Brain microvascular endothelial cell (primary cell): ENCODE measurements around the gene FFAR2.

Source experiments
- DNase-seq: peaks from one replicate; pipeline ENCODE4 v3.0.0-alpha.2; 2020
- H3K27ac ChIP-seq: fragments of 250-450 bp; sonication (Bioruptor Pico); 2 replicates; pipeline ENCODE4 v1.5.1; 2020; ENCODE audit warnings: mild to moderate bottlenecking, moderate library complexity
- H3K27me3 ChIP-seq: fragments of 250-450 bp; sonication (Bioruptor Pico); replicated peaks from 2 replicates; pipeline ENCODE4 v1.5.1; 2020; ENCODE audit warnings: mild to moderate bottlenecking
- H3K36me3 ChIP-seq: fragments of 250-450 bp; sonication (Bioruptor Pico); replicated peaks from 2 replicates; pipeline ENCODE4 v1.5.1; 2020; ENCODE audit warnings: mild to moderate bottlenecking
- H3K4me3 ChIP-seq: 2 replicates; pipeline ENCODE4 v1.5.1; 2011; ENCODE audit warnings: low read depth, mild to moderate bottlenecking, control low read depth, low read length, moderate library complexity
- in situ Hi-C: cut with HindIII; loops from 2 replicates; pipeline ENCODE4 v1.10.0; 2017; ENCODE audit warnings: low sequenced_read_pairs, low pct_ligation_motif_present
- TF ChIP-seq, protein P1 (sequence below): IDR thresholded peaks from 2 replicates; pipeline ENCODE4 v1.5.1; 2011; ENCODE audit warnings: low read depth, mild to moderate bottlenecking, moderate library complexity, low read length, control low read depth, inconsistent platforms; ENCODE audit errors: missing control alignments

The FFAR2 gene

DNA sequence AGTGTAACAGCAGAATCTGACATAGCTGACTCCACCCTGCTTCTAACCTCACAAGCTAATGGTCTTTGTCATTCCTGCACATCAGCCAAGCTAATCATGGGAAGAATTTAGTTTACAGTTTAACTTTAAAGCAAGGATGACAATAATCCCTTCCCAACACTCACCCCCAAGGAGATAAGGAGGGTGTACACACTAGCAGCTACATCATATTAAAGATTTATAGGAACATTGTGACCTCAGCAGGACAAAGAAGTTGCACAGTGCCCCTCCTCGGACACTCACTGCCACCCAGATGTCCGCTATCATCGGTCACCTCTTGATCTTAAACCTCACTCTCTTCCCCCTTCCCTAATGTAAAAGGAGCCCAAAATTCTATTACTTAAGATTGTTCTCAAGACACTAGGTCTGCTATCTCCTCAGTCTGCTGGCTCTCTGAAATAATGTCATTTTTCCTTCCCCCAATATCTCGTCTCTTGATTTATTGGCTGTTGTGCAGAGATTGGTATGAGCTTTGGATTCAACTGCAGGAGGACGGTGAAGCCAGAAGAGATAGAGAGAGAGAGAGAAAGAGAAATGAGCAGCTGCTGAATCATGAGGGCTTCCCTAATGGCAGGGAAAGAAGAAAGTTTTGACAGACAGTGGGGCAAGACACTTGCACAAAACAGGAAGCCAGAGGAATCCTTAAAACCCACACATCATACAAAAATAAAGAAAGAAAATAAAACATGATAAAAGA is 17.5 kb upstream of the FFAR2 start:
- H3K4me3 ChIP-seq, result no peak overlapping the region
- no peaks in the 10 kb centered on the region for H3K36me3 ChIP-seq
- no peak overlapping the region for H3K27ac ChIP-seq
- no peak for DNase-seq
- in situ Hi-C loops, result no loop called here
- TF ChIP-seq, protein P1, sequence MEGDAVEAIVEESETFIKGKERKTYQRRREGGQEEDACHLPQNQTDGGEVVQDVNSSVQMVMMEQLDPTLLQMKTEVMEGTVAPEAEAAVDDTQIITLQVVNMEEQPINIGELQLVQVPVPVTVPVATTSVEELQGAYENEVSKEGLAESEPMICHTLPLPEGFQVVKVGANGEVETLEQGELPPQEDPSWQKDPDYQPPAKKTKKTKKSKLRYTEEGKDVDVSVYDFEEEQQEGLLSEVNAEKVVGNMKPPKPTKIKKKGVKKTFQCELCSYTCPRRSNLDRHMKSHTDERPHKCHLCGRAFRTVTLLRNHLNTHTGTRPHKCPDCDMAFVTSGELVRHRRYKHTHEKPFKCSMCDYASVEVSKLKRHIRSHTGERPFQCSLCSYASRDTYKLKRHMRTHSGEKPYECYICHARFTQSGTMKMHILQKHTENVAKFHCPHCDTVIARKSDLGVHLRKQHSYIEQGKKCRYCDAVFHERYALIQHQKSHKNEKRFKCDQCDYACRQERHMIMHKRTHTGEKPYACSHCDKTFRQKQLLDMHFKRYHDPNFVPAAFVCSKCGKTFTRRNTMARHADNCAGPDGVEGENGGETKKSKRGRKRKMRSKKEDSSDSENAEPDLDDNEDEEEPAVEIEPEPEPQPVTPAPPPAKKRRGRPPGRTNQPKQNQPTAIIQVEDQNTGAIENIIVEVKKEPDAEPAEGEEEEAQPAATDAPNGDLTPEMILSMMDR, result no peak
- no peaks in the 10 kb centered on the region for H3K27me3 ChIP-seq

DNA sequence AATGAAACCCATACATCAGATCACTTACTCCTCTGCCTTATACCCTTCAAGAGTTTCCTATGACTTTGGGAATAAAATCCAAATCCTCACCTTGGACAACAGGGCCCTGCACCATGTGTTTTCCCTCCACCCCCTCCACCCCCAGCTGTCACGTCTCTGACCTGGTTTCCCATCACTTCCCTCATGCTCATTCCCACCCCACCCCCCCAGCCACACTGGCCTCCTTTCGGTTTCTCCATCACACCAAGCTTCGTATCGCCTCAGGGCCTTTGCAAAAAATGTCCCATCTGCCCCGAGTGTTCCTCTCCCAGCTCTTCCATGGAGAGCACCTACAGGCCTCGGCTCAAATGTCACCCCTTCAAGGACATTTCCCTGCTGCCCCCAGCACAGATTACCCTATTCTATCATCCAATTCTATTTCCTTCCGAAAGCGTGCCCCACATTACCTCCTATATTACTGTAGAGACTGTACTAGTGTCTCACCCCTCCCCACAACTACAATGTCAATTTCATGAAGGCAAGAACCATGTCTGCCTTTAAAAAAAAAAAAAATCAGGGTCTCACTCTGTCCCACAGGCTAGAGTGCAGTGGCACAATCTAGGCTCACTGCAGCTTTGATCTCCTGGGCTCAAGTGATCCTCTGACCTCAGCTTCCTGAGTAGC is 16.8 kb upstream of the FFAR2 start:
- in situ Hi-C loops, result no loop called here
- TF ChIP-seq, protein P1, result no peak
- Histone ChIP-seq H3K27me3 (peaks cover 2% of the 10 kb centered on the region), H3K4me3 (no peak overlapping the region), H3K27ac (no peak overlapping the region), H3K36me3 (no peaks in the 10 kb centered on the region)
- DNase-seq, result no peak

DNA sequence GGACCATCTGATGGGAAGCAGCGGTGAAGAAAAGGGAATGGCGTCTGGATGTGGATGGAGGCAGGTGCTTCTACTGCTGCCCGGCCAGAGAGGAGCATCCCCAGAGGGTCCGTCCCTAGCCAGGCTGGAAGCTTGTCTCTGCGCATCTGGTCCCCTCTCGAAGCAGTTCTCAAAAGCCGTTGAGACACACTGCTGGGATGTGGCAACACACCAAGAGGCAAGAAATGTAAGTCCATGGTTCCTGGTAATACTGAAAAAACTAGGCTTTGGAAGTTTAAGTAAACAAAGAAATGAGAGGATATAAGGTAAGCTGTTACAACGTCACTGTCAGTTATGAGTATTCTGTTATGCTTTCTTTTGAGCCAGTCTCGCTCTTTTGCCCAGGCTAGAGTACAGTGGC is 15.1 kb upstream of the FFAR2 start:
- TF ChIP-seq, protein P1, result no peak
- no peaks in the 10 kb centered on the region for H3K36me3 ChIP-seq
- no peak overlapping the region for H3K27ac ChIP-seq
- in situ Hi-C loops, result no loop called here
- H3K27me3 ChIP-seq, result peaks cover 2% of the 10 kb centered on the region
- no peak for DNase-seq
- H3K4me3 ChIP-seq, result no peak overlapping the region

DNA sequence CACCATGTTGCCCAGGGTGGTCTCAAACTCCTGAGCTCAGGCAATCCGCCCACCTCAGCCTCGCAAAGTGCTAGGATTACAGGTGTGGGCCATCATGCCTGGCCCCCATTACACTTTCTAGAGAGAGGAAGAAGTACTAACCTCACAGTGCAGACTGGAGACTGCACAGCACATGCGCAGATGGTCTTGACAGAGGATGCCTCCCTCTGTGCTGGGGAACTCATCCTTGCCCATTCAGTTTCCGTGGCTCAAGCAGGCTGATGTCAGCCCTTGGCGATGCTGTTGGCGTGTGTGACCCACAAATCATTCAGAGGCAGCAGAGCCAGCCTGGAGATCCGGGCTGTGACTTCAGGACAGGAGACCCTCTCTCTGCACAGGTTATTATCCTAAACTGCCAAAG is 14.6 kb upstream of the FFAR2 start:
- H3K36me3 ChIP-seq, result no peaks in the 10 kb centered on the region
- in situ Hi-C loops, result no loop called here
- H3K27ac ChIP-seq, result no peak overlapping the region
- TF ChIP-seq, protein P1, result no peak
- no peak for DNase-seq
- no peak overlapping the region for H3K4me3 ChIP-seq
- H3K27me3 ChIP-seq, result peaks cover 2% of the 10 kb centered on the region

DNA sequence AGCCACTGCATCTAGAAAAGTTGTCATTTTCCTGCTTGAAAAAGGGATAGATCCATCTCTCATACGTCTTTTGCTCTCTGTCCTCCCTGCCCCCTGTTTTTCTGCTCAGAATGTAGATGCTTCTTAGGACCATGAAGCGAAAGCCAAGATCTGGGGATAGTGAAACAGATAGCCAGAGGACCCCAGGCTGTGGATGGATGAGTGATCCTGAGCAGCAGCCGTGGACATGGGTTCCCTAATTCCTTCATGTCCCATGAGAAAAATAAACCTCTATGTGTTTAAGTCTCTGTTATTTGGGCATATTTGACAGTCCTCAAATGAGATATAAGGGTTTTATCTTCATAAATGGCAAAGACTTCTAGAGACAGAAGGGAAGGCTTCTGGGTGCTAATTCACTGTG is 12.2 kb upstream of the FFAR2 start:
- Histone ChIP-seq H3K27ac (no peak overlapping the region), H3K36me3 (no peaks in the 10 kb centered on the region), H3K4me3 (no peak overlapping the region), H3K27me3 (peaks cover 2% of the 10 kb centered on the region)
- TF ChIP-seq, protein P1, result no peak
- in situ Hi-C loops, result no loop called here
- DNase-seq, result no peak
